ENCODE results near the gene SLC10A7.

SLC10A7 gene

GRCh38 chr4:146246381-146246780, 275.4 kb downstream of the SLC10A7 start:
- ChIA-PET POLR2A (ENCODE audit: low non-redundant PET) (no interaction called here), CTCF (no interaction called here)
- DNase-seq (ENCODE audit: low spot score), result no peak
- TF ChIP-seq, protein P1, sequence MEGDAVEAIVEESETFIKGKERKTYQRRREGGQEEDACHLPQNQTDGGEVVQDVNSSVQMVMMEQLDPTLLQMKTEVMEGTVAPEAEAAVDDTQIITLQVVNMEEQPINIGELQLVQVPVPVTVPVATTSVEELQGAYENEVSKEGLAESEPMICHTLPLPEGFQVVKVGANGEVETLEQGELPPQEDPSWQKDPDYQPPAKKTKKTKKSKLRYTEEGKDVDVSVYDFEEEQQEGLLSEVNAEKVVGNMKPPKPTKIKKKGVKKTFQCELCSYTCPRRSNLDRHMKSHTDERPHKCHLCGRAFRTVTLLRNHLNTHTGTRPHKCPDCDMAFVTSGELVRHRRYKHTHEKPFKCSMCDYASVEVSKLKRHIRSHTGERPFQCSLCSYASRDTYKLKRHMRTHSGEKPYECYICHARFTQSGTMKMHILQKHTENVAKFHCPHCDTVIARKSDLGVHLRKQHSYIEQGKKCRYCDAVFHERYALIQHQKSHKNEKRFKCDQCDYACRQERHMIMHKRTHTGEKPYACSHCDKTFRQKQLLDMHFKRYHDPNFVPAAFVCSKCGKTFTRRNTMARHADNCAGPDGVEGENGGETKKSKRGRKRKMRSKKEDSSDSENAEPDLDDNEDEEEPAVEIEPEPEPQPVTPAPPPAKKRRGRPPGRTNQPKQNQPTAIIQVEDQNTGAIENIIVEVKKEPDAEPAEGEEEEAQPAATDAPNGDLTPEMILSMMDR (conservative IDR thresholded peaks at IDR 0.05; ENCODE audit: low read depth), result no peak
- no peak overlapping the region for H3K27ac ChIP-seq

GRCh38 chr4:146245850-146246249, 275.9 kb downstream of the SLC10A7 start:
- H3K27ac ChIP-seq, result no peak overlapping the region
- TF ChIP-seq, protein P1 (conservative IDR thresholded peaks at IDR 0.05; ENCODE audit: low read depth), result no peak
- ChIA-PET CTCF (no interaction called here), POLR2A (ENCODE audit: low non-redundant PET) (no interaction called here)
- no peak for DNase-seq (ENCODE audit: low spot score)

GRCh38 chr4:146245246-146245645, 276.5 kb downstream of the SLC10A7 start:
- ChIA-PET CTCF (interaction anchor here (0.6 kb wide), 1 partner anchor 641 kb away, joined by 3 read pairs; no protein-coding TSS in a partner anchor), POLR2A (ENCODE audit: low non-redundant PET) (no interaction called here)
- H3K27ac ChIP-seq, result no peak overlapping the region
- DNase-seq (ENCODE audit: low spot score), result no peak
- TF ChIP-seq, protein P1 (conservative IDR thresholded peaks at IDR 0.05; ENCODE audit: low read depth), result no peak

DNA sequence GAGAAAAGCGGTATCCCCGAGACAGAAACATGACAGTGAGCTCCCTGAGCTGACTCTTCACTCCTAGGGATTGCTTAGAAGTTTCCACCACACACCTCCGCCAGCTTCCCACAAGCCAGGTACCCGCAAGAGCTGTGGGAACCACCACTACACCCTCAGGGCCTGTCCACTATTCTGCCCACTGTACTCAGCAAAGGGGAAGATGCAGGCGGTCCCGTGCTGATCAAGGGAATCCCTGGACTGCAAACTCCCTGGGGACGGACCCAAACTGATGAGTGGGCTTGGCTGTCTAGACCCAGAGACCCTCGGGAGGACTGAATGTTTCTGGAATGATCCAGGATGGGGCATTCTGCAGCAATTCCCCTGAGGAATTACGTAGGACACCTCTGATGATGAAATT, 277.2 kb downstream of the SLC10A7 start:
- ChIA-PET CTCF (interaction anchor here (0.6 to 0.7 kb wide), 3 partner anchors 544 to 667 kb away, joined by 3 to 4 read pairs (median 3); no protein-coding TSS in a partner anchor), POLR2A (ENCODE audit: low non-redundant PET) (no interaction called here)

GRCh38 chr4:146243883-146244277, 277.9 kb downstream of the SLC10A7 start:
- CTCF ChIA-PET, result interaction anchor here (0.6 kb wide), 1 partner anchor 667 kb away, joined by 4 read pairs; no protein-coding TSS in a partner anchor
- POLR2A ChIA-PET (ENCODE audit: low non-redundant PET), result no interaction called here
- TF ChIP-seq, protein P1 (conservative IDR thresholded peaks at IDR 0.05; ENCODE audit: low read depth), result no peak
- no peak for DNase-seq (ENCODE audit: low spot score)
- H3K27ac ChIP-seq, result no peak overlapping the region

More for the DNA sequence above, 277.2 kb downstream of the SLC10A7 start:
- TF ChIP-seq, protein P1 (conservative IDR thresholded peaks at IDR 0.05; ENCODE audit: low read depth), result no peak
- no peak overlapping the region for H3K27ac ChIP-seq
- no peak for DNase-seq (ENCODE audit: low spot score)

GRCh38 chr4:146243141-146243882, 278.4 kb downstream of the SLC10A7 start:
- no peak overlapping the region for H3K27ac ChIP-seq
- ChIA-PET POLR2A (ENCODE audit: low non-redundant PET) (no interaction called here), CTCF (no interaction called here)
- TF ChIP-seq, protein P1 (conservative IDR thresholded peaks at IDR 0.05; ENCODE audit: low read depth), result peak; percentile 23; the same call in 1 of the 2 replicates
- DNase-seq (ENCODE audit: low spot score), result no peak
